ENCODE results near the gene LCN9. TPM values are rescaled to one million over a fixed set of nuclear protein-coding genes. Genes with fewer than 3 reads are reported as not detected.

The LCN9 gene
- total RNA-seq, 1 experiment from 2014 or later = 2.6 TPM

DNA sequence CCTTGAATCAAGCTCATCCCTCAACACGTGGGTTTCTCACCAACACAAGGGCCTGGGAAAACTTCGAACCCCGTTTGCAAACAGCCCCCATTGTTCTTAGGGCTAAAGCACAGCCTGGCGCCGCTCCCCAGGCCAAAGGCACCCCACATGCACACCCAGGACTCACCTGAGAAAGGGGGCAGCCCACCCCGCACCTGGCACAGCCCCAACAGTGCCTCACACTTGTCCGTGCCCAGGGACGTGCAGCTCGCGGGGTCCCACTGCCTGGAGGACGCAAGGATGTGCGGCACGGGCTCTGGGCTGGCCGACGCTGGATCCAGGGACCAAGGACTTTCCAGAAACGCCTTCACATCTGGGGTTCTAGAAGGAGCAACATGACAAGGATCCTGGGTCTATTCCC lies 33.3 kb downstream of the LCN9 start:
- H3K36me3 Mint-ChIP-seq = no peaks in the 10 kb centered on the region
- ChIA-PET POLR2A (no interaction called here), CTCF (no interaction called here)
- no peak overlapping the region for H3K4me3 Mint-ChIP-seq
- H3K27ac Mint-ChIP-seq = no peak overlapping the region
- DNase-seq (ENCODE audit: low spot score) = no peak
- ATAC-seq = no peak
- H3K4me1 Mint-ChIP-seq = no peaks in the 10 kb centered on the region
- TF ChIP-seq ATF1 (CRISPR knock-in tag; IDR thresholded peaks at IDR 0.05) (no peak), KAT7 (CRISPR knock-in tag; IDR thresholded peaks at IDR 0.05; ENCODE audit: borderline replicate concordance) (no peak), ZNF219 (CRISPR knock-in tag; IDR thresholded peaks at IDR 0.05; ENCODE audit: borderline replicate concordance) (no peak), ELF4 (CRISPR knock-in tag; IDR thresholded peaks at IDR 0.05; ENCODE audit: low read depth) (no peak), ZNF317 (CRISPR knock-in tag; IDR thresholded peaks at IDR 0.05; ENCODE audit: borderline replicate concordance, low read depth) (no peak), IRF2 (CRISPR knock-in tag; IDR thresholded peaks at IDR 0.05; ENCODE audit: borderline replicate concordance, low read depth) (no peak), TCF7 (CRISPR knock-in tag; IDR thresholded peaks at IDR 0.05; ENCODE audit: low read depth) (no peak)
- TF ChIP-seq, protein P1, sequence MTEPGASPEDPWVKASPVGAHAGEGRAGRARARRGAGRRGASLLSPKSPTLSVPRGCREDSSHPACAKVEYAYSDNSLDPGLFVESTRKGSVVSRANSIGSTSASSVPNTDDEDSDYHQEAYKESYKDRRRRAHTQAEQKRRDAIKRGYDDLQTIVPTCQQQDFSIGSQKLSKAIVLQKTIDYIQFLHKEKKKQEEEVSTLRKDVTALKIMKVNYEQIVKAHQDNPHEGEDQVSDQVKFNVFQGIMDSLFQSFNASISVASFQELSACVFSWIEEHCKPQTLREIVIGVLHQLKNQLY (CRISPR knock-in tag; IDR thresholded peaks at IDR 0.05) = no peak
- TF ChIP-seq, protein P2, sequence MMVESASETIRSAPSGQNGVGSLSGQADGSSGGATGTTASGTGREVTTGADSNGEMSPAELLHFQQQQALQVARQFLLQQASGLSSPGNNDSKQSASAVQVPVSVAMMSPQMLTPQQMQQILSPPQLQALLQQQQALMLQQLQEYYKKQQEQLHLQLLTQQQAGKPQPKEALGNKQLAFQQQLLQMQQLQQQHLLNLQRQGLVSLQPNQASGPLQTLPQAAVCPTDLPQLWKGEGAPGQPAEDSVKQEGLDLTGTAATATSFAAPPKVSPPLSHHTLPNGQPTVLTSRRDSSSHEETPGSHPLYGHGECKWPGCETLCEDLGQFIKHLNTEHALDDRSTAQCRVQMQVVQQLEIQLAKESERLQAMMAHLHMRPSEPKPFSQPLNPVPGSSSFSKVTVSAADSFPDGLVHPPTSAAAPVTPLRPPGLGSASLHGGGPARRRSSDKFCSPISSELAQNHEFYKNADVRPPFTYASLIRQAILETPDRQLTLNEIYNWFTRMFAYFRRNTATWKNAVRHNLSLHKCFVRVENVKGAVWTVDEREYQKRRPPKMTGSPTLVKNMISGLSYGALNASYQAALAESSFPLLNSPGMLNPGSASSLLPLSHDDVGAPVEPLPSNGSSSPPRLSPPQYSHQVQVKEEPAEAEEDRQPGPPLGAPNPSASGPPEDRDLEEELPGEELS (CRISPR knock-in tag; IDR thresholded peaks at IDR 0.05) = no peak
- TF ChIP-seq, protein P3, sequence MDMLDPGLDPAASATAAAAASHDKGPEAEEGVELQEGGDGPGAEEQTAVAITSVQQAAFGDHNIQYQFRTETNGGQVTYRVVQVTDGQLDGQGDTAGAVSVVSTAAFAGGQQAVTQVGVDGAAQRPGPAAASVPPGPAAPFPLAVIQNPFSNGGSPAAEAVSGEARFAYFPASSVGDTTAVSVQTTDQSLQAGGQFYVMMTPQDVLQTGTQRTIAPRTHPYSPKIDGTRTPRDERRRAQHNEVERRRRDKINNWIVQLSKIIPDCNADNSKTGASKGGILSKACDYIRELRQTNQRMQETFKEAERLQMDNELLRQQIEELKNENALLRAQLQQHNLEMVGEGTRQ (CRISPR knock-in tag; IDR thresholded peaks at IDR 0.05) = no peak
- TF ChIP-seq, protein P4, sequence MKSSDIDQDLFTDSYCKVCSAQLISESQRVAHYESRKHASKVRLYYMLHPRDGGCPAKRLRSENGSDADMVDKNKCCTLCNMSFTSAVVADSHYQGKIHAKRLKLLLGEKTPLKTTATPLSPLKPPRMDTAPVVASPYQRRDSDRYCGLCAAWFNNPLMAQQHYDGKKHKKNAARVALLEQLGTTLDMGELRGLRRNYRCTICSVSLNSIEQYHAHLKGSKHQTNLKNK (CRISPR knock-in tag; IDR thresholded peaks at IDR 0.05) = no peak
- H3K9me3 Mint-ChIP-seq = no peaks in the 10 kb centered on the region
- no peaks in the 10 kb centered on the region for H3K27me3 Mint-ChIP-seq (ENCODE audit: low read depth)

DNA sequence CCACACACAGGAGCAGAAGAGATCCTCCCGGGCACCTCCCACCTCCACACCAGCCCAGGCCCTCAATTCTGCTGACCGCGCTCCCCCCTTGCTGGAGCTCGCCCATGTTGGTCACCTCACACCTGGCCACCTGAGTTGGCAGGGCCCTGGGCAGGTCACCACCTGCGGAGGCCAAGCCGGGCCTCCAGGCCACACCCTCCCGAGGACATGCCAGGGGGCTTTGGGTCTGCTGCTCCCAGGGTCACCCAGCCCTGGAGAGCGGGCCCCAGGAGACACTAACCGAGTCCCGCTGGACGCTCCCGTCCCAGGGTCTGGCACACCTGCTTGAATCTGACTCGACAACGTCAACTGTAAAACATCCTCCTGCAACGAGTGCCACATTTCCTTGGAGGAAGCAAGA lies 34.1 kb downstream of the LCN9 start:
- H3K27ac Mint-ChIP-seq = no peak overlapping the region
- POLR2A ChIA-PET = no interaction called here
- CTCF ChIA-PET = no interaction called here
- DNase-seq (ENCODE audit: low spot score) = no peak
- no peaks in the 10 kb centered on the region for H3K36me3 Mint-ChIP-seq
- H3K9me3 Mint-ChIP-seq = no peaks in the 10 kb centered on the region
- no peaks in the 10 kb centered on the region for H3K27me3 Mint-ChIP-seq (ENCODE audit: low read depth)
- H3K4me3 Mint-ChIP-seq = no peak overlapping the region
- TF ChIP-seq, protein P5, sequence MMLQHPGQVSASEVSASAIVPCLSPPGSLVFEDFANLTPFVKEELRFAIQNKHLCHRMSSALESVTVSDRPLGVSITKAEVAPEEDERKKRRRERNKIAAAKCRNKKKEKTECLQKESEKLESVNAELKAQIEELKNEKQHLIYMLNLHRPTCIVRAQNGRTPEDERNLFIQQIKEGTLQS (CRISPR knock-in tag; conservative IDR thresholded peaks at IDR 0.05) = no peak
- TF ChIP-seq, protein P6, sequence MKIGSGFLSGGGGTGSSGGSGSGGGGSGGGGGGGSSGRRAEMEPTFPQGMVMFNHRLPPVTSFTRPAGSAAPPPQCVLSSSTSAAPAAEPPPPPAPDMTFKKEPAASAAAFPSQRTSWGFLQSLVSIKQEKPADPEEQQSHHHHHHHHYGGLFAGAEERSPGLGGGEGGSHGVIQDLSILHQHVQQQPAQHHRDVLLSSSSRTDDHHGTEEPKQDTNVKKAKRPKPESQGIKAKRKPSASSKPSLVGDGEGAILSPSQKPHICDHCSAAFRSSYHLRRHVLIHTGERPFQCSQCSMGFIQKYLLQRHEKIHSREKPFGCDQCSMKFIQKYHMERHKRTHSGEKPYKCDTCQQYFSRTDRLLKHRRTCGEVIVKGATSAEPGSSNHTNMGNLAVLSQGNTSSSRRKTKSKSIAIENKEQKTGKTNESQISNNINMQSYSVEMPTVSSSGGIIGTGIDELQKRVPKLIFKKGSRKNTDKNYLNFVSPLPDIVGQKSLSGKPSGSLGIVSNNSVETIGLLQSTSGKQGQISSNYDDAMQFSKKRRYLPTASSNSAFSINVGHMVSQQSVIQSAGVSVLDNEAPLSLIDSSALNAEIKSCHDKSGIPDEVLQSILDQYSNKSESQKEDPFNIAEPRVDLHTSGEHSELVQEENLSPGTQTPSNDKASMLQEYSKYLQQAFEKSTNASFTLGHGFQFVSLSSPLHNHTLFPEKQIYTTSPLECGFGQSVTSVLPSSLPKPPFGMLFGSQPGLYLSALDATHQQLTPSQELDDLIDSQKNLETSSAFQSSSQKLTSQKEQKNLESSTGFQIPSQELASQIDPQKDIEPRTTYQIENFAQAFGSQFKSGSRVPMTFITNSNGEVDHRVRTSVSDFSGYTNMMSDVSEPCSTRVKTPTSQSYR (CRISPR knock-in tag; IDR thresholded peaks at IDR 0.05) = no peak
- TF ChIP-seq ZNF121 (CRISPR knock-in tag; IDR thresholded peaks at IDR 0.05) = no peak
- H3K4me1 Mint-ChIP-seq = no peaks in the 10 kb centered on the region
- ATAC-seq = no peak

DNA sequence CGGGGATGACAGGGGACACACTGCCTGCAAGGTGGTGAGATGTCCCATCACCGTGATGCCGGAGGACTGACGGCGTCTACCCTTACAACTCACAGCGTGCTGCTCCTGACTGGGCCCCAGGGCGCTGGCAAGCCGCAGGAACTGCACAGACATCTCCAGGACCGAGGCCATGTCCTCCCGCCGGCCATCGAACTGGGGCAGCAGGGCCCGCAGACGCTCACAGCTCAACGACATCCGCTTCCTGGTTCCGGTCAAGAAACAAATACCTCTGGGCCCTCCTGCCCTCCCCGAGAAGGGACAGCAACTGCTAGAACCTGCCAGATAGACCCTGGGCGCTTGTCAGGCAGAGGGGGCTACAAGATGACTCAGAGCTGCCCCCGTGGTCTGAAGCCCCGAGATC lies 35.1 kb downstream of the LCN9 start:
- Mint-ChIP-seq H3K4me1 (no peaks in the 10 kb centered on the region), H3K27me3 (ENCODE audit: low read depth) (no peaks in the 10 kb centered on the region; the same call in 1 of the 2 replicates), H3K4me3 (no peak overlapping the region), H3K27ac (no peak overlapping the region), H3K9me3 (no peaks in the 10 kb centered on the region), H3K36me3 (no peaks in the 10 kb centered on the region)
- DNase-seq (ENCODE audit: low spot score) (no peak), ATAC-seq (no peak)
- CTCF ChIA-PET = interaction anchor here (1.0 kb wide), 1 partner anchor 118 kb away, joined by 3 read pairs; no protein-coding TSS in a partner anchor
- TF ChIP-seq ZNF671 (CRISPR knock-in tag; IDR thresholded peaks at IDR 0.05) = no peak
- TF ChIP-seq GTF2I (CRISPR knock-in tag; conservative IDR thresholded peaks at IDR 0.05) = no peak
- no peak for TF ChIP-seq ZNF232 (CRISPR knock-in tag; IDR thresholded peaks at IDR 0.05)
- no peak for TF ChIP-seq TEAD1 (CRISPR knock-in tag; IDR thresholded peaks at IDR 0.05)
- POLR2A ChIA-PET = no interaction called here

Measured in WTC11 (cell line).